Neutrophil (primary cell): ENCODE data around the gene STXBP4.

ENCODE experiments used
- H3K27ac ChIP-seq: fragments of 200-600 bp; sonication (generic); 2 replicates; pipeline ENCODE4 v1.5.1; 2016; ENCODE audit warnings: mild to moderate bottlenecking, moderate library complexity
- H3K27me3 ChIP-seq: fragments of 200-600 bp; sonication (generic); 2 replicates; pipeline ENCODE4 v1.6.0; 2016; ENCODE audit warnings: mild to moderate bottlenecking
- H3K36me3 ChIP-seq: fragments of 200-600 bp; sonication (generic); 2 replicates; pipeline ENCODE4 v1.5.1; 2017
- H3K4me1 ChIP-seq, 2 experiments: fragments of 200-600 bp in 1 of 2; sonication (generic) in 1 of 2; 1 replicate in 1 of 2; 2 replicates in 1 of 2; pipeline versions ENCODE4 v1.5.1 to v1.6.1; 2013 to 2016; ENCODE audit warnings: low read depth in 1 of 2, low read length in 1 of 2, mild to moderate bottlenecking in 1 of 2, moderate library complexity in 1 of 2; ENCODE audit not compliant: control insufficient read depth in 1 of 2, insufficient read depth in 1 of 2
- H3K4me3 ChIP-seq, 2 experiments: fragments of 200-600 bp in 1 of 2; sonication (generic) in 1 of 2; 1 replicate in 1 of 2; 2 replicates in 1 of 2; pipeline ENCODE4 v1.5.1; 2013 to 2016; ENCODE audit warnings: low read depth in 1 of 2, low read length in 1 of 2, mild to moderate bottlenecking in 1 of 2, moderate library complexity in 1 of 2
- H3K9me3 ChIP-seq: fragments of 200-600 bp; sonication (generic); 2 replicates; pipeline ENCODE4 v1.5.1; 2016
- CTCF ChIP-seq: fragments of 200-600 bp; sonication (generic); IDR thresholded peaks from 2 replicates; pipeline ENCODE4 v1.5.1; 2016; ENCODE audit warnings: antibody characterized with exemption

STXBP4 gene

DNA sequence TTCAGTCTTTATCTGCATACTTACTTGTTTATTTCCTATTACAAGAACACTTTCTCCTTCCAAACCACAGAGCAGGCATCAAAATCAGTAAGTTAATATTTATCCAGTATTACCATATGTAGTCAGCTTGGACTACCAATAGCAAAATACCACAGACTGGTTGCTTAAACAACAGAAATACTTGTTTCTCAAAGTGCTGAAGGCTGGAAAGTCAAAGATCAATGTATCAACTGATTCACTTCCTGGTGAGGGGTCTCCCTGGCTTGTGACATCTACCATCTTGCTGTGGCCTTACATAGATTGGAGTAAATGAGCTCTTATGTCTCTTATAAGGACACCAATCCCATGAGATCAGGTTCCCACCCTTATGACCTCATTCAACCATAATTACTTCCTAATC lies 2.6 kb downstream of the STXBP4 start:
- H3K27me3 ChIP-seq: no peaks in the 10 kb centered on the region
- no peak overlapping the region for H3K4me3 ChIP-seq
- no peak for TF ChIP-seq CTCF
- no peaks in the 10 kb centered on the region for H3K9me3 ChIP-seq
- no peaks in the 10 kb centered on the region for H3K36me3 ChIP-seq
- peaks cover 12 to 17% of the 10 kb centered on the region in 2 experiments for H3K4me1 ChIP-seq
- no peak overlapping the region for H3K27ac ChIP-seq

- peaks cover 12 to 17% of the 10 kb centered on the region in 2 experiments for H3K4me1 ChIP-seq
- no peak for TF ChIP-seq CTCF
- H3K4me3 ChIP-seq: no peak overlapping the region
- H3K9me3 ChIP-seq: no peaks in the 10 kb centered on the region
- H3K36me3 ChIP-seq: no peaks in the 10 kb centered on the region
- no peak overlapping the region for H3K27ac ChIP-seq
- H3K27me3 ChIP-seq: no peaks in the 10 kb centered on the region
These were observed 3.3 kb downstream of the STXBP4 start for GRCh38 chr17:54971901-54972300.

DNA sequence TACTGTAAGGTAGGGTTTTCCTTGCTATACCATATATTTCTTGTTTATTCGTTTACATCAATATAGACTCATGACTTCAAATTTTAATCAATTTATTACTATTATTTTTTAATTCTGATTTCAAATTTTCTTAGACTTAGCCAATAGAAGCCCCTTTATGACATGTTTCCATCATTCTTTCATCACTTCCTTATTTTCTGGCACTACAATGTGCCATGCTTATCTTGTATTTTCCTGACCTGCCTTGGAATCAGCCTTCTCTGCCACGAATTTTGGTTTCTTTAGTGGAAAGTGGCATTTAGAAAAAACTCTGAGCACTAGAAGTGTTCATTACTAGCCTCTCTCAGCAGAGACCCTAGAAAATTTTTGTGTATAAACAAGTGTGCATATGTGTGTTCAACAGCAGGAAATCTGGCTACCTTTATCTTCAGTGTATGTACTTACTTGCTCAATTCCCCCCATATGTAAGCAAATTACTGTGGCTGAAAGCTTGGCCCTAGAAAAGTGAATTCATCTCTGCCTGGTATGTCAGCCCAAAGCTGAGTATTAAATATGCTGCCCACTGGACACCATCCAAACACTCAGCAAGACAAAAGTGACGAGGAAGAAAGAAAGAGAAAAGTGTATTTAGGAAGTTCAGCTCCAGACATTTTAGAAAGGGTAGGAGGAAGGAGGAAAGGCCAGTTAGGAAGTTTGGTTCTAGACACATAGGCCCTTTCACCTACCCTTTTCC lies 4.0 kb downstream of the STXBP4 start:
- Histone ChIP-seq H3K9me3 (no peaks in the 10 kb centered on the region), H3K4me1 (peaks cover 11 to 12% of the 10 kb centered on the region in 2 experiments), H3K27me3 (no peaks in the 10 kb centered on the region), H3K27ac (no peak overlapping the region), H3K4me3 (no peak overlapping the region), H3K36me3 (no peaks in the 10 kb centered on the region)
- no peak for TF ChIP-seq CTCF

DNA sequence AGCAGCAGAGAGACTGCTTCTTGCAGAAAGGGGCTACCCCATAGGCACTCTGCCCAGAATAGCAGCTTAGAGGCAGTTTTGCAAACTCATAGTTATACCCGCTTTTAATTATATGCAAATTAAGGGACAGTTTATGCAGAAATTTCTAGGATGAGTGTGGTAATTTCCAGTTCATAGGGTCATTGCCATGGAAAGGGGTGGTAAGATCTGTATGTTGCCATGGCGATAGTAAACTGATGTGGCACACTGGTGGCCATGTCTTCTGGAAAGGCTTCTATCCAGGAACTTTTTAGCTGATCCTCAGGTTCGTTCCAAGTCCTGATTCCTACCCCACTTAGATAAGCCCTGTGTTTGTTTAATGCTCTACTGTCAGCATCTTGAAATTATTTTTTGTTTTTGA lies 6.2 kb downstream of the STXBP4 start:
- Histone ChIP-seq H3K4me3 (no peak overlapping the region), H3K9me3 (no peaks in the 10 kb centered on the region), H3K4me1 (no peaks in the 10 kb centered on the region), H3K27ac (no peak overlapping the region), H3K27me3 (no peaks in the 10 kb centered on the region), H3K36me3 (no peaks in the 10 kb centered on the region)
- TF ChIP-seq CTCF: no peak

- TF ChIP-seq CTCF: no peak
- H3K4me1 ChIP-seq: no peaks in the 10 kb centered on the region
- H3K36me3 ChIP-seq: no peaks in the 10 kb centered on the region
- no peak overlapping the region for H3K27ac ChIP-seq
- no peaks in the 10 kb centered on the region for H3K9me3 ChIP-seq
- H3K27me3 ChIP-seq: no peaks in the 10 kb centered on the region
- H3K4me3 ChIP-seq: no peak overlapping the region
These were observed 7.8 kb downstream of the STXBP4 start for GRCh38 chr17:54976316-54976715.
